ENCODE measurements around the gene POMZP3.
"Not testable (repeated sequence)": the region's sequence is repeated elsewhere in the genome, so short reads cannot be mapped to it uniquely, and the experiment has no call there.

DNA sequence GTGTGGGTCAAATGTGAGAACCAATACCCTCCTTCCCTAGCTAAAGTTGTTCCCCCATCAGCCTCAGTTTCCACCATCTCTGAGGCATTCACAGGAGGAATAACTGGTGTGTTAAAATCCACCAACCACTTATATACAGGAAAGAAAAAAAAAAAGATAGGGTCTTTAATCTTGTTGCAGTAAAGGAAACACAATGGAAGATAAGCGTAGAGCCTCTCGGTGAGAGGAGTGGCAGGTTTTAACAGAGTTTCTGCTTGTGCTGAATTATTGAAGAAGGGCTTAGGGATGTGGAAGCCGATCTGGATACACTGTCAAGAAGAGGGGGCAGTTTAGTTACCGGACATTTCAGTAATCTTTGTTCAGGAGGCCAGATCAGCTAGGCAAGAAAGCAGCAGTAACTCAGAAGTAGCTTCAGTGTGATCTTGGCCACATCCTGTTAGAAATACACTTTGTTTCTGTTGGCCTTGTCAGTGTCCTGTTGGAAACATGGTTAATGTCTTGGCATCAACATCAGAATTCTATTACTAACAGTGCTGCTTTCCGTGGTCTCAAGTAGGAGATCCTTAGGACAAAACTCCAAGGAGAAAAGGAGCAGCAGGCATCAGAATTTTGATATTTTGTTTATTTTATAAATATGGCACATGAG lies 43.3 kb downstream of the POMZP3 start:
- TF ChIP-seq, protein P1, sequence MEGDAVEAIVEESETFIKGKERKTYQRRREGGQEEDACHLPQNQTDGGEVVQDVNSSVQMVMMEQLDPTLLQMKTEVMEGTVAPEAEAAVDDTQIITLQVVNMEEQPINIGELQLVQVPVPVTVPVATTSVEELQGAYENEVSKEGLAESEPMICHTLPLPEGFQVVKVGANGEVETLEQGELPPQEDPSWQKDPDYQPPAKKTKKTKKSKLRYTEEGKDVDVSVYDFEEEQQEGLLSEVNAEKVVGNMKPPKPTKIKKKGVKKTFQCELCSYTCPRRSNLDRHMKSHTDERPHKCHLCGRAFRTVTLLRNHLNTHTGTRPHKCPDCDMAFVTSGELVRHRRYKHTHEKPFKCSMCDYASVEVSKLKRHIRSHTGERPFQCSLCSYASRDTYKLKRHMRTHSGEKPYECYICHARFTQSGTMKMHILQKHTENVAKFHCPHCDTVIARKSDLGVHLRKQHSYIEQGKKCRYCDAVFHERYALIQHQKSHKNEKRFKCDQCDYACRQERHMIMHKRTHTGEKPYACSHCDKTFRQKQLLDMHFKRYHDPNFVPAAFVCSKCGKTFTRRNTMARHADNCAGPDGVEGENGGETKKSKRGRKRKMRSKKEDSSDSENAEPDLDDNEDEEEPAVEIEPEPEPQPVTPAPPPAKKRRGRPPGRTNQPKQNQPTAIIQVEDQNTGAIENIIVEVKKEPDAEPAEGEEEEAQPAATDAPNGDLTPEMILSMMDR (IDR thresholded peaks at IDR 0.05): not testable (repeated sequence)
- TF ChIP-seq POLR2A (IDR thresholded peaks at IDR 0.05): not testable (repeated sequence)

Measured in uterus (tissue), 2 donors.